GM23338 (cell line): ENCODE results near the gene FOXE3.

Source experiments
- CREB1 ChIP-seq: fragments of 250-450 bp; sonication (Bioruptor Pico); IDR thresholded peaks from 2 replicates; pipeline ENCODE4 v1.5.0; 2020; ENCODE audit warnings: low read depth, mild to moderate bottlenecking, moderate library complexity
- CTCF ChIP-seq, 2 experiments: fragments of 200-600 bp in 1 of 2; sonication (generic) in 1 of 2; conservative IDR thresholded peaks; 2 replicates each; pipeline versions ENCODE4 v1.5.1 to v1.6.1; 2016 to 2017; ENCODE audit warnings: antibody characterized with exemption in 2 of 2, low read depth in 2 of 2, mild to moderate bottlenecking in 2 of 2, moderate library complexity in 1 of 2
- EZH2 ChIP-seq: fragments of 200-600 bp; sonication (generic); IDR thresholded peaks from one replicate; pipeline ENCODE4 v1.8.0; 2017; ENCODE audit warnings: antibody characterized with exemption, mild to moderate bottlenecking, low read depth; ENCODE audit not compliant: unreplicated experiment
- EZH2phosphoT487 ChIP-seq: fragments of 200-600 bp; sonication (generic); IDR thresholded peaks from one replicate; pipeline ENCODE4 v1.8.1; 2018; ENCODE audit warnings: antibody characterized with exemption; ENCODE audit not compliant: unreplicated experiment
- JUNB ChIP-seq: IDR thresholded peaks from one replicate; pipeline ENCODE4 v1.6.1; 2016; ENCODE audit warnings: antibody characterized with exemption; ENCODE audit not compliant: unreplicated experiment
- NANOG ChIP-seq: IDR thresholded peaks from 2 replicates; pipeline ENCODE4 v1.6.1; 2016; ENCODE audit warnings: antibody characterized with exemption, borderline replicate concordance
- POLR2AphosphoS5 ChIP-seq: IDR thresholded peaks from 2 replicates; pipeline ENCODE4 v1.6.1; 2016; ENCODE audit warnings: antibody characterized with exemption, low read depth
- STAT1 ChIP-seq: IDR thresholded peaks from one replicate; pipeline ENCODE4 v1.6.1; 2016; ENCODE audit warnings: antibody characterized with exemption; ENCODE audit not compliant: unreplicated experiment
- ZNF114 ChIP-seq: fragments of 250-450 bp; sonication (Bioruptor Pico); IDR thresholded peaks from 2 replicates; pipeline ENCODE4 v1.5.0; 2020; ENCODE audit warnings: mild to moderate bottlenecking, moderate library complexity
- ZNF331 ChIP-seq: fragments of 250-450 bp; sonication (Bioruptor Pico); IDR thresholded peaks from 2 replicates; pipeline ENCODE4 v1.5.0; 2020; ENCODE audit warnings: low read depth, mild to moderate bottlenecking, moderate library complexity
- ZNF462 ChIP-seq: fragments of 250-450 bp; sonication (Bioruptor Pico); IDR thresholded peaks from 2 replicates; pipeline ENCODE4 v1.5.0; 2020; ENCODE audit warnings: mild to moderate bottlenecking, moderate library complexity
- TF ChIP-seq, protein P1 (sequence below): IDR thresholded peaks from one replicate; pipeline ENCODE4 v1.6.1; 2018; ENCODE audit warnings: antibody characterized with exemption; ENCODE audit not compliant: unreplicated experiment
- TF ChIP-seq, protein P2 (sequence below): IDR thresholded peaks from 2 replicates; pipeline ENCODE4 v1.6.1; 2016; ENCODE audit warnings: antibody characterized with exemption

DNA sequence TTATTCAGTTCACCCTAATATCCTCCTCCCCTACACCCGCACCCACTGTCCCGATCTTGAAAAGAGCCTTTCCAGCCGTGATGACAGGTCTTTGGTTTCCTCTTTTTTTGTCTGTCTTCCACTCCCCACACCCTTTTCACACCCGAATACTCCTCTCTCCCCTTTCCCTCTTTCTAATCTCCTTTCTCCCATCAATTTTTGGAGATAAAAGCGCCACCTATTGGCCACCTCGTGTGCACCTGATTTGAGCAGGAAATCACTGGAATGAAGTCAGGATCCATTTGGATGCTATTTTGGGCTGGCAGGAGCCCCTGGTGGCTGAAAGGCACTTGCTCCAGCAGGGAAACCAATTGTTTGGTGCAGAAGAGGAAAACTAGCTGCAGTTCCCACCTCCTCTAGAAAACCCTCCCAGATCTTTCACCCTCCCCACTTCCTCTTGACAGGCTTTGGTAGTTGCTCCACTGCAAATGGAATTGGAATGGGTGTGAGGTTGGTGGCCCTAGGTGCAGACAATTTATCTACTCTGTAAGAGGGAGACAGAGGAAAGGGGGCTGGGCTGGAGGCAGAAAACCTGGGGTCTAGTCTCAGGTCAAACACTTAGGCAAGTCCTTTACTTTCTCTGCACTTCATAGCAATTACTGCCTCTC, 8.4 kb downstream of the FOXE3 start:
- TF ChIP-seq EZH2phosphoT487 (no peak), POLR2AphosphoS5 (no peak), CTCF (conservative IDR thresholded peaks at IDR 0.05; ENCODE audit: low read depth in 2 of 2) (peak; percentile 88 to 99), EZH2 (no peak), JUNB (no peak), CREB1 (CRISPR knock-in tag) (0 out of 2 replicates have a peak, but pooled peaks have one; percentile 14), ZNF331 (no peak), STAT1 (no peak), NANOG (no peak), ZNF462 (CRISPR knock-in tag) (no peak; the same call in 1 of the 2 replicates), ZNF114 (CRISPR knock-in tag) (no peak)
- TF ChIP-seq, protein P1, sequence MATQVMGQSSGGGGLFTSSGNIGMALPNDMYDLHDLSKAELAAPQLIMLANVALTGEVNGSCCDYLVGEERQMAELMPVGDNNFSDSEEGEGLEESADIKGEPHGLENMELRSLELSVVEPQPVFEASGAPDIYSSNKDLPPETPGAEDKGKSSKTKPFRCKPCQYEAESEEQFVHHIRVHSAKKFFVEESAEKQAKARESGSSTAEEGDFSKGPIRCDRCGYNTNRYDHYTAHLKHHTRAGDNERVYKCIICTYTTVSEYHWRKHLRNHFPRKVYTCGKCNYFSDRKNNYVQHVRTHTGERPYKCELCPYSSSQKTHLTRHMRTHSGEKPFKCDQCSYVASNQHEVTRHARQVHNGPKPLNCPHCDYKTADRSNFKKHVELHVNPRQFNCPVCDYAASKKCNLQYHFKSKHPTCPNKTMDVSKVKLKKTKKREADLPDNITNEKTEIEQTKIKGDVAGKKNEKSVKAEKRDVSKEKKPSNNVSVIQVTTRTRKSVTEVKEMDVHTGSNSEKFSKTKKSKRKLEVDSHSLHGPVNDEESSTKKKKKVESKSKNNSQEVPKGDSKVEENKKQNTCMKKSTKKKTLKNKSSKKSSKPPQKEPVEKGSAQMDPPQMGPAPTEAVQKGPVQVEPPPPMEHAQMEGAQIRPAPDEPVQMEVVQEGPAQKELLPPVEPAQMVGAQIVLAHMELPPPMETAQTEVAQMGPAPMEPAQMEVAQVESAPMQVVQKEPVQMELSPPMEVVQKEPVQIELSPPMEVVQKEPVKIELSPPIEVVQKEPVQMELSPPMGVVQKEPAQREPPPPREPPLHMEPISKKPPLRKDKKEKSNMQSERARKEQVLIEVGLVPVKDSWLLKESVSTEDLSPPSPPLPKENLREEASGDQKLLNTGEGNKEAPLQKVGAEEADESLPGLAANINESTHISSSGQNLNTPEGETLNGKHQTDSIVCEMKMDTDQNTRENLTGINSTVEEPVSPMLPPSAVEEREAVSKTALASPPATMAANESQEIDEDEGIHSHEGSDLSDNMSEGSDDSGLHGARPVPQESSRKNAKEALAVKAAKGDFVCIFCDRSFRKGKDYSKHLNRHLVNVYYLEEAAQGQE, result no peak
- TF ChIP-seq, protein P2, sequence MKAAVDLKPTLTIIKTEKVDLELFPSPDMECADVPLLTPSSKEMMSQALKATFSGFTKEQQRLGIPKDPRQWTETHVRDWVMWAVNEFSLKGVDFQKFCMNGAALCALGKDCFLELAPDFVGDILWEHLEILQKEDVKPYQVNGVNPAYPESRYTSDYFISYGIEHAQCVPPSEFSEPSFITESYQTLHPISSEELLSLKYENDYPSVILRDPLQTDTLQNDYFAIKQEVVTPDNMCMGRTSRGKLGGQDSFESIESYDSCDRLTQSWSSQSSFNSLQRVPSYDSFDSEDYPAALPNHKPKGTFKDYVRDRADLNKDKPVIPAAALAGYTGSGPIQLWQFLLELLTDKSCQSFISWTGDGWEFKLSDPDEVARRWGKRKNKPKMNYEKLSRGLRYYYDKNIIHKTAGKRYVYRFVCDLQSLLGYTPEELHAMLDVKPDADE, result no peak
